Neural crest cell (in vitro differentiated cells): ENCODE data around the gene SNX30. TPM values are rescaled to one million over a fixed set of nuclear protein-coding genes. Genes with fewer than 3 reads are reported as not detected.

Source experiments
- DNase-seq: peaks from one replicate; pipeline ENCODE4 v3.0.0; 2021; ENCODE audit warnings: low read depth, mixed read lengths, low spot score
- H3K27ac Mint-ChIP-seq: one replicate; pipeline ENCODE4 v1.8.0; 2021; ENCODE audit warnings: mild to moderate bottlenecking, mixed read lengths; ENCODE audit not compliant: unreplicated experiment
- H3K27me3 Mint-ChIP-seq: 2 replicates; pipeline ENCODE4 v1.8.0; 2021; ENCODE audit warnings: low read depth, mild to moderate bottlenecking, mixed read lengths
- H3K36me3 Mint-ChIP-seq: 2 replicates; pipeline ENCODE4 v1.8.0; 2021; ENCODE audit warnings: low read depth, mild to moderate bottlenecking, mixed read lengths
- H3K4me1 Mint-ChIP-seq: 2 replicates; pipeline ENCODE4 v1.8.0; 2021; ENCODE audit warnings: mixed read lengths
- H3K4me3 Mint-ChIP-seq: one replicate; pipeline ENCODE4 v1.8.0; 2021; ENCODE audit warnings: mild to moderate bottlenecking, mixed read lengths
- H3K9me3 Mint-ChIP-seq: 2 replicates; pipeline ENCODE4 v1.8.0; 2021; ENCODE audit warnings: mixed read lengths
- total RNA-seq: library from RNA; stranded (reverse); gene quantifications from 2 replicates; pipeline ENCODE4 v1.2.1, GENCODE V29; 2021
- TF ChIP-seq, protein P1 (sequence below): fragments of 200-600 bp; sonication (generic); conservative IDR thresholded peaks from 2 replicates; pipeline ENCODE4 v1.5.0; 2021; ENCODE audit warnings: antibody characterized with exemption, mild to moderate bottlenecking

The SNX30 gene
- total RNA-seq, 1 donor from 2014 or later: 14.5 TPM

DNA sequence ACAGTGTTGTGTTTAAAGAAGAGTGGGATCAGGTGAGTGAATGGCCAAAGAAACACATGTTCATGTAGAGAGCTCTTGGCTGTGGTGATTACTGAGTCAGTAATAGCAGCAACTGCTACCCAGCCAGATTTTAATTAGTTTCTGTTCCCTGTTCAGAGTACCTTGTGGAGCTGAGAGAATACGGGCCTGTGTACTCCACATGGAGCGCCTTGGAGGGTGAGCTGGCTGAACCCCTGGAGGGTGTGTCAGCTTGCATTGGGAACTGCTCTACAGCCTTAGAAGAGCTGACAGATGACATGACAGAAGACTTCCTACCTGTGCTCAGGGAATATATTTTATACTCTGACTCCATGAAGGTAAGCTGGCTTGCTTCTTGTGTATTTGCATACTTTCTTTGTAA lies 87.8 kb downstream of the SNX30 start:
- Mint-ChIP-seq H3K4me3 (no peak overlapping the region), H3K9me3 (no peaks in the 10 kb centered on the region), H3K27me3 (no peaks in the 10 kb centered on the region), H3K36me3 (peaks cover 30% of the 10 kb centered on the region), H3K27ac (no peak overlapping the region), H3K4me1 (peaks cover 8% of the 10 kb centered on the region)
- TF ChIP-seq, protein P1, sequence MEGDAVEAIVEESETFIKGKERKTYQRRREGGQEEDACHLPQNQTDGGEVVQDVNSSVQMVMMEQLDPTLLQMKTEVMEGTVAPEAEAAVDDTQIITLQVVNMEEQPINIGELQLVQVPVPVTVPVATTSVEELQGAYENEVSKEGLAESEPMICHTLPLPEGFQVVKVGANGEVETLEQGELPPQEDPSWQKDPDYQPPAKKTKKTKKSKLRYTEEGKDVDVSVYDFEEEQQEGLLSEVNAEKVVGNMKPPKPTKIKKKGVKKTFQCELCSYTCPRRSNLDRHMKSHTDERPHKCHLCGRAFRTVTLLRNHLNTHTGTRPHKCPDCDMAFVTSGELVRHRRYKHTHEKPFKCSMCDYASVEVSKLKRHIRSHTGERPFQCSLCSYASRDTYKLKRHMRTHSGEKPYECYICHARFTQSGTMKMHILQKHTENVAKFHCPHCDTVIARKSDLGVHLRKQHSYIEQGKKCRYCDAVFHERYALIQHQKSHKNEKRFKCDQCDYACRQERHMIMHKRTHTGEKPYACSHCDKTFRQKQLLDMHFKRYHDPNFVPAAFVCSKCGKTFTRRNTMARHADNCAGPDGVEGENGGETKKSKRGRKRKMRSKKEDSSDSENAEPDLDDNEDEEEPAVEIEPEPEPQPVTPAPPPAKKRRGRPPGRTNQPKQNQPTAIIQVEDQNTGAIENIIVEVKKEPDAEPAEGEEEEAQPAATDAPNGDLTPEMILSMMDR: no peak
- DNase-seq: no peak

DNA sequence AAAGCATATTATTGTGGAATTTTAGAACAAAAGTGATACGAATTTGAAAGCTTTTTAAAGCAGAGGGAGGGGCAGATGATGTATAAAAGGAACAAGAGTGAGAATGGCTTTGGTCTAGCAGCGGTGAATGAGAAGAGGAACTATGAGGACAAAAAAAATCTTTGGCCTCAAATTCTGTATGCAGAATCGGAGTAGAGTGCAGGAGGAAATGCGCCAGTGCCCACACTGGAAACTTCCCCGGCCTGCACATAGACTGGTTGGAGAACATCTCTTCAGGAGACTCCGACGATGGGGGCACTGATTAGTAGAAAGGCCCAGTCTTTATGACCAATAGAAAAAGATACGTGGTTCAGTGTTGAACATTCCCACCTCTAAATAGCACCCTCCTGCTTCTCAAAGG lies 88.8 kb downstream of the SNX30 start:
- Mint-ChIP-seq H3K4me1 (peaks cover 14% of the 10 kb centered on the region), H3K27ac (peak overlapping the region; percentile 1), H3K36me3 (peaks cover 27% of the 10 kb centered on the region), H3K4me3 (no peak overlapping the region), H3K27me3 (no peaks in the 10 kb centered on the region), H3K9me3 (no peaks in the 10 kb centered on the region)
- TF ChIP-seq, protein P1: no peak
- no peak for DNase-seq

DNA sequence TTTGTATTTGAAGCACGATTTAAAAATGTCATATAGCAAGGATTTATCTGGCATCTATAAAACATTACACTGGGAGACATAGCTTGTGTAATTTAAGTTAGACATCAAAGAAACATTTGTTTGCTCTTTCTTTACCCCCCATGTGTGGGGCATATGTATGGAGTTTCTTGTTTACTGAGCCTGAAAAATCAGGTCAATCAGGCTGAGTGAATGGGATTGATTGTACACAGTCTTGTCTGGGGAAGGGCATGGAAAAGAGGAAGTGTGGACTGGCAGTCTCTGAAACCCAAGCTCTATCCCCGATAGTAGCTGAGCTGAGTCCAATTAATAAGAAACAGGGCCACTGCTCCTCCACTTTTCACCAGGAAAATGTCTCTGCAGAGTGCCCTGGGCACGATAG lies 90.7 kb downstream of the SNX30 start:
- Mint-ChIP-seq H3K36me3 (peaks cover 31% of the 10 kb centered on the region), H3K27me3 (no peaks in the 10 kb centered on the region), H3K4me3 (no peak overlapping the region), H3K9me3 (peaks cover 3% of the 10 kb centered on the region), H3K27ac (peak overlapping the region; percentile 15), H3K4me1 (peaks cover 23% of the 10 kb centered on the region)
- TF ChIP-seq, protein P1: no peak
- DNase-seq: no peak

DNA sequence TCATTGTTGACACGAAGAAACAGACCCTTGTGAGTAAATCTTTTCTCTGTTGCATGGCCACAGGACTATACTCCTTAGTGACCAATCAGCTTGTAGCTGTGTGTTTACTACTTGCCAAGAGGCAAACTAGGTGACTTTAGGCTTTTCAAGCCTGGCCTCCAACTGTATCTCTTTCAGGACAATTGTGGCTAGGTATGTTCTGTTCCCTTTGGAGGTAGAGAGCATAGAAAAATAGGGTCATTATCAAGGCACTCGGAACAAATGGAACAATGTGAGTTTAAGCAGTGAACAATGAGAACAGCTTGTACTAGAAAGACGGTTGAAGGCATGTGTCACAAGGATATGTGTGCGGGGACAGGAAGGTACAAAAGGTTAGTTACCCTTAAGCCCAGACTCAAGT lies 92.0 kb downstream of the SNX30 start:
- peaks cover 23% of the 10 kb centered on the region for H3K4me1 Mint-ChIP-seq
- H3K27ac Mint-ChIP-seq: no peak overlapping the region
- DNase-seq: no peak
- no peaks in the 10 kb centered on the region for H3K27me3 Mint-ChIP-seq
- peaks cover 3% of the 10 kb centered on the region for H3K9me3 Mint-ChIP-seq
- H3K4me3 Mint-ChIP-seq: no peak overlapping the region
- H3K36me3 Mint-ChIP-seq: peaks cover 28% of the 10 kb centered on the region
- TF ChIP-seq, protein P1: no peak

DNA sequence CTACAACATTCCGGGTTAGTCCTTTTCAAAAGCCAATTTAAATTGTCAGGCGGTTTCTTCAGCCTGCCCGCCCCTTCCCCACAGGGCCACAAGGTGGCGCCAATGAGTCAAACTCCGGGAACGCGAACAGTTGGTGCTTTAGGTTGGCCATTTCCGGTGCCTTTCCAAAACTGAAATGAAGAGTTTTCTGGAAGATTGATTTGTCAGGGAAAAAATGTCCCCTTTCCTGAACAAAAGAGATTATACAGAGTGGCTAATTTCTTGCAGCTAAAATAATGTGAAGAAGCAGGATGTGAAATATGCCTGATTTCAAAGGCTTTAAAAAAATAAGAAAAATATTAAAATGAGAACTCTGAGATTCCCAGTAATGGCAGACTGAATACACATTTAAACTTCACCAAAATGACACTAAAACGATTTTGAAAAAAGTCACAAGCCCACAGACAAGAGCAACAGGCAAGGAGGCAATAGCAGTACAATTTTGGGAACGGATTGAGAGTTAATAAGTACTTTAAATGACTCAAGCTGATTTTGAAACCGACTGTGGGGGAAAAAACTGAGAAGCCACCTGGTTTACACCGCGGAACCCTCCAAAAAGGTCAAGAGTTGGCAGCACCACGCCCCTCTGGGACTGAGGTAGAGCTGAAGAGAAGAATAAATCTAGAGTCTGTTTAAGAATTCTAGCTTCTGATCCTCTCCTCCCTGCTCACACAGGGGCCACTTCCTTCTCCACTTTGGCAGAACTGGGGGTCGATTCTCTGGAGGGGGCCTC lies 94.4 kb downstream of the SNX30 start:
- Mint-ChIP-seq H3K36me3 (peaks cover 13% of the 10 kb centered on the region), H3K27me3 (no peaks in the 10 kb centered on the region), H3K27ac (no peak overlapping the region), H3K4me3 (no peak overlapping the region), H3K4me1 (peaks cover 26% of the 10 kb centered on the region), H3K9me3 (peaks cover 3% of the 10 kb centered on the region)
- DNase-seq: peak; percentile 85
- TF ChIP-seq, protein P1: peak; percentile 98
